Measurements from ENCODE around the gene CGNL1.
A peak's percentile ranks its signal among the peaks of the same experiment; 100 is the strongest.

CGNL1 gene

GRCh38 chr15:57343498-57343897, 32.8 kb upstream of the CGNL1 start:
- H4K20me1 ChIP-seq (ENCODE audit: insufficient read depth, low read length): no peaks in the 10 kb centered on the region
- no peak overlapping the region for H3K9ac ChIP-seq (ENCODE audit: low read length)
- H3K36me3 ChIP-seq (replicated peaks; ENCODE audit: low read depth, low read length): no peaks in the 10 kb centered on the region
- H3K27ac ChIP-seq (ENCODE audit: low read length): no peak overlapping the region
- no peak overlapping the region for H3K4me2 ChIP-seq (ENCODE audit: low read length)
- H3K4me1 ChIP-seq (ENCODE audit: low read length): no peaks in the 10 kb centered on the region
- TF ChIP-seq CTCF (IDR thresholded peaks at IDR 0.05; ENCODE audit: low read depth, low read length) (no peak), EZH2phosphoT487 (IDR thresholded peaks at IDR 0.05; ENCODE audit: low read depth) (no peak)
- H3K9me3 ChIP-seq (ENCODE audit: insufficient read depth, low read length): no peaks in the 10 kb centered on the region
- no peak overlapping the region for H2AFZ ChIP-seq (ENCODE audit: low read depth, low read length)
- H3K79me2 ChIP-seq (ENCODE audit: low read length): no peaks in the 10 kb centered on the region
- H3K27me3 ChIP-seq (ENCODE audit: low read depth, low read length): no peaks in the 10 kb centered on the region
- H3K4me3 ChIP-seq (ENCODE audit: low read length): no peak overlapping the region

- no peaks in the 10 kb centered on the region for H3K9me3 ChIP-seq (ENCODE audit: insufficient read depth, low read length)
- H3K4me2 ChIP-seq (ENCODE audit: low read length): no peak overlapping the region
- H2AFZ ChIP-seq (ENCODE audit: low read depth, low read length): no peak overlapping the region
- no peaks in the 10 kb centered on the region for H3K4me1 ChIP-seq (ENCODE audit: low read length)
- no peak overlapping the region for H3K4me3 ChIP-seq (ENCODE audit: low read length)
- no peak for TF ChIP-seq CTCF (IDR thresholded peaks at IDR 0.05; ENCODE audit: low read depth, low read length)
- no peak for TF ChIP-seq EZH2phosphoT487 (IDR thresholded peaks at IDR 0.05; ENCODE audit: low read depth)
- H3K36me3 ChIP-seq (replicated peaks; ENCODE audit: low read depth, low read length): no peaks in the 10 kb centered on the region
- no peaks in the 10 kb centered on the region for H3K27me3 ChIP-seq (ENCODE audit: low read depth, low read length)
- no peaks in the 10 kb centered on the region for H3K79me2 ChIP-seq (ENCODE audit: low read length)
- H3K27ac ChIP-seq (ENCODE audit: low read length): no peak overlapping the region
- no peak overlapping the region for H3K9ac ChIP-seq (ENCODE audit: low read length)
- H4K20me1 ChIP-seq (ENCODE audit: insufficient read depth, low read length): no peaks in the 10 kb centered on the region
Measured at GRCh38 chr15:57344282-57344681, 32.0 kb upstream of the CGNL1 start.

- Histone ChIP-seq H3K36me3 (replicated peaks; ENCODE audit: low read depth, low read length) (no peaks in the 10 kb centered on the region), H2AFZ (ENCODE audit: low read depth, low read length) (no peak overlapping the region), H3K4me1 (ENCODE audit: low read length) (no peaks in the 10 kb centered on the region), H3K4me2 (ENCODE audit: low read length) (no peak overlapping the region), H3K27me3 (ENCODE audit: low read depth, low read length) (no peaks in the 10 kb centered on the region), H3K27ac (ENCODE audit: low read length) (no peak overlapping the region), H3K79me2 (ENCODE audit: low read length) (no peaks in the 10 kb centered on the region), H4K20me1 (ENCODE audit: insufficient read depth, low read length) (no peaks in the 10 kb centered on the region), H3K9me3 (ENCODE audit: insufficient read depth, low read length) (no peaks in the 10 kb centered on the region), H3K4me3 (ENCODE audit: low read length) (no peak overlapping the region), H3K9ac (ENCODE audit: low read length) (no peak overlapping the region)
- TF ChIP-seq CTCF (IDR thresholded peaks at IDR 0.05; ENCODE audit: low read depth, low read length) (0 out of 2 replicates have a peak, but pooled peaks have one; percentile 6), EZH2phosphoT487 (IDR thresholded peaks at IDR 0.05; ENCODE audit: low read depth) (no peak)
Measured at GRCh38 chr15:57345584-57345983, 30.7 kb upstream of the CGNL1 start.

DNA sequence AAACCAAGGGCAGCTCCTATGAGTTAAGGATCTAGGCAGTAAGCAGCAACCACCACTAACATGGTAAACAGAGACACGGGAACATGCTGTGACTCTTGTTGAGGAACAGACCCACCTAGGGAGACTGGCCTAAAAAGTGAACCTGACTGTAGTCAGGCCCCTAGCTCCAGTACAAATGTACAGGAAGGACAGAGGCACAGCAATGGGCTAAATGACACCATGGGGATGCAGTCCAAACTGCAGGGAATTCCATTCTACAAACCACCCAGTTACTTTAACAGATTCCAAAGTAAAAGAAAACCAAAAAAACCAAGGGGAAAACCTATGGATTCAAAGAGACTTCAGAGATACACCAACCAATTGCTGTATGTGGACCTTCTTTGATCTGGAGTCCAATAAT, 28.2 kb upstream of the CGNL1 start:
- H3K9ac ChIP-seq (ENCODE audit: low read length): no peak overlapping the region
- H3K9me3 ChIP-seq (ENCODE audit: insufficient read depth, low read length): no peaks in the 10 kb centered on the region
- H3K4me3 ChIP-seq (ENCODE audit: low read length): no peak overlapping the region
- no peaks in the 10 kb centered on the region for H3K36me3 ChIP-seq (replicated peaks; ENCODE audit: low read depth, low read length)
- no peak for TF ChIP-seq EZH2phosphoT487 (IDR thresholded peaks at IDR 0.05; ENCODE audit: low read depth)
- no peak for TF ChIP-seq CTCF (IDR thresholded peaks at IDR 0.05; ENCODE audit: low read depth, low read length)
- no peaks in the 10 kb centered on the region for H3K4me1 ChIP-seq (ENCODE audit: low read length)
- H3K79me2 ChIP-seq (ENCODE audit: low read length): no peaks in the 10 kb centered on the region
- no peak overlapping the region for H3K4me2 ChIP-seq (ENCODE audit: low read length)
- no peaks in the 10 kb centered on the region for H4K20me1 ChIP-seq (ENCODE audit: insufficient read depth, low read length)
- no peak overlapping the region for H2AFZ ChIP-seq (ENCODE audit: low read depth, low read length)
- no peaks in the 10 kb centered on the region for H3K27me3 ChIP-seq (ENCODE audit: low read depth, low read length)
- H3K27ac ChIP-seq (ENCODE audit: low read length): no peak overlapping the region

Data from OCI-LY3 (cell line).